ENCODE results near the gene TBRG1.

GRCh38 chr11:124635932-124636331 is 13.3 kb downstream of the TBRG1 start:
- TF ChIP-seq CTCF (conservative IDR thresholded peaks at IDR 0.05; ENCODE audit: low read length) (no peak), EZH2phosphoT487 (IDR thresholded peaks at IDR 0.05; ENCODE audit: borderline replicate concordance, low read depth, low read length) (no peak)
